Hindlimb muscle (tissue), 1 donor: ENCODE data around the gene COL28A1. TPM values are rescaled to one million over a fixed set of nuclear protein-coding genes. Genes with fewer than 3 reads are reported as not detected.
A peak's percentile ranks its signal among the peaks of the same experiment; 100 is the strongest.
"Not testable (repeated sequence)": the region's sequence is repeated elsewhere in the genome, so short reads cannot be mapped to it uniquely, and the experiment has no call there.

ENCODE experiments used
- DNase-seq: peaks from one replicate; pipeline ENCODE4 v3.0.0-alpha.2; 2013
- polyA plus RNA-seq: library from polyadenylated mRNA; unstranded; fragments of 120-200 nt; gene quantifications from one replicate; pipeline ENCODE4 v1.2.1, GENCODE V29; 2013; ENCODE audit not compliant: insufficient read length

The COL28A1 gene
- polyA plus RNA-seq, 1 donor = 1.1 TPM

DNA sequence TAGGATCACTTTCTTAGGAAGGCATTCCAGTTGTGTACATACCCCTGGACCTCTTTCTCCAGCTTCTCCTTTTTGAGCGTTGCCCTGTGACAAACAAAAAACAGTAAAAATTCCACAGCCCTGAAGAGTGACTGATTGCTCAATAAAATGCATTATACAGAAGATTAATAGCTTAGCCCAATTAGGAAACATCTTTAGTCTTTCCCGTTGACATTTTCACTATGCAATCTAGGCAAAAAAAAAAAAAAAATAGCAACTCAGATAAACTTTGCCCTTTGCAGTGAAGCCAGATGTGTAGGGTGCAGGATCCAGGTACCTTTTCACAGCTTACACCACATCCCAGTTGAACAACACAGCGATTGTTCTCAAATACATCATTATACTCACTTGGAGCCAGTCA is 17.9 kb downstream of the COL28A1 start:
- DNase-seq = no peak

DNA sequence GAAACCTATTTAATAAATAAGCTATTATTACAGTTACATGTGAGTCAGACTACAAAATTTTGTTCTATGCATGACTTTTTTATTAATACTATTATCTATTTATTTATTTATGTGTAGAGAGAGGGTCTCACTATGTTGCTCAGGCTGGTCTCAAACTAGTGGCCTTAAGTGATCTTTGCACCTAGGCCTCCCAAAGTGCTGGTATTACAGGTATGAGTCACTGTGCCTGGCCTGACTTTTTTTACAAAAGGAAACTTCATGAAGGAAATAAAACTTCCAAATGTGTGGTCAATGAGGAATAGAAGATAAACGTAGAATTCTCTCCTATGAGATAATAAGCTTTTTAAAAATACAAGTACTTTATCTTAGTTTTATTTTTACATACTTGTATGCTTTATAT is 19.0 kb downstream of the COL28A1 start:
- no peak for DNase-seq

DNA sequence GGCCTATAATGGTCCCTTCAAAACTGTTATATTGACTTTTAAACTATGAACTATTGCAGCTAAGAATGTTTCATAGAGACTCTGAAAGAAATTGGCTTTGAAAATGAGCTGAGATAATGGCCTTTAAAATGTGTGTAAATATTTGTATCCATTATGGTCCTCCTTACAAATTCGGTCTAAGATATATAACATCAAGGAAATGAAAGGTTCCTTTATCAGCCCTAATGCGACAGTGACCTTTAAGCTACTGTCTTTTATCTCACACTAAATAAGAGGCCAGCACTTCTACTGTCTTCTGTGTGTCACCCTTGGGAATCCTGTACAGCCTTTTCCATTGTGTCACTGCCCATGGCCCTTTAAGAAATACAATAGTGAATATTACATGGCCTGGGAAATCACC is 19.5 kb downstream of the COL28A1 start:
- DNase-seq = no peak

DNA sequence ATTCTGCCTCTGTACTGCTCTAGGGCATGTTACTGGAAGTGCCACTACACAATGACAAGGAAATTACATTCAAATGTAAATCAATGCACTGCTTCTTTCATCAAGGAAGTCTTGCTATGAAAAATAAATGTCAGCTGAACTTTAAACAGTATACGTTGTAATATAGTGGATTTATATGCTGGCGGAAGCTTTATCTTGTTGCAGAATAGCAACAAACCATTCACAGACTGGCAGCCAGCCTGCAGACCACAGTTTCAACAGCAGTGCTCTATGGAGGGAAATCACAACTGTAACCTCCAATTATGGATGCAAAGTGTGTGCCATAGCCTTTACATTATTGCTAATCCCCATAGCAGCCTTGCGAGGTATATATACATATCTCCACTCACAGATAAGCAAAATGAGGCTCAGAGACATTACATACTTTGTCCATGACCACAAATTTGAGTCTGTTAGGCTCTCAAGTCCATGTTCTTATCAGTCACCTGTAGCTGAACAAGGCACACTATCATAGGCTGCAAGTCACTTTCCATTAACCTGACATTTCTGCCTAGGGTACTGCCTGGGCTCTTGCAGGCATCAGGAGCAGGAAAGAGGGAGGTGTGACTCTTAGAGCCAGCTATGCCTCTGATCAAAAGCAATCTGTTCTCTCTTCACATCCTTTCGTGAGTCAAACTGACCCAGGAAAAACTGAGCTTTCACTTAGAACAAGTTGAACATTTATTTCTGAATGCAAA is 22.6 kb downstream of the COL28A1 start:
- DNase-seq = no peak

DNA sequence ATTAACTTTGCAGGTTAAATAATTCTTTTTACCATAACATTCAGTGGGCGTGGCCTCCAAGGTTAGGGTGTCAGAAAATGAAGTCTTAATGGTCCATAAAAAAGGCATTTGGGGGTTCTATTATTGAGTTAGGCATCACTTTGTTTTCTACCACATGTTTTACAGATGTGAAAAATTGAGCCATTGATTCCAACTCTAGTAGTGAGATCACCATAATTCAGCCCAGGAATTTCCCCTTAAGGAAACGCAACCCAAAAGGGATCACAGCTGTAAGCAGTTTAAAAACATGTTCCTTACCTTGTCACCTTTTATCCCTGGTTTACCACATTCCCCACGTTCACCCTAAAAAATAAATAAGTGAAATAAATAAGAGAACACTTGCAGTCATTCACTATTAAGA is 24.9 kb downstream of the COL28A1 start:
- no peak for DNase-seq

GRCh38 chr7:7505915-7506314 is 29.8 kb downstream of the COL28A1 start:
- no peak for DNase-seq

GRCh38 chr7:7504910-7505704 is 30.6 kb downstream of the COL28A1 start:
- DNase-seq = no peak

- DNase-seq = no peak
Observed at GRCh38 chr7:7499892-7500291, 35.8 kb downstream of the COL28A1 start.

GRCh38 chr7:7498856-7499255 is 36.8 kb downstream of the COL28A1 start:
- no peak for DNase-seq

GRCh38 chr7:7496311-7496710 is 39.4 kb downstream of the COL28A1 start:
- no peak for DNase-seq

GRCh38 chr7:7495171-7495570 is 40.5 kb downstream of the COL28A1 start:
- no peak for DNase-seq

DNA sequence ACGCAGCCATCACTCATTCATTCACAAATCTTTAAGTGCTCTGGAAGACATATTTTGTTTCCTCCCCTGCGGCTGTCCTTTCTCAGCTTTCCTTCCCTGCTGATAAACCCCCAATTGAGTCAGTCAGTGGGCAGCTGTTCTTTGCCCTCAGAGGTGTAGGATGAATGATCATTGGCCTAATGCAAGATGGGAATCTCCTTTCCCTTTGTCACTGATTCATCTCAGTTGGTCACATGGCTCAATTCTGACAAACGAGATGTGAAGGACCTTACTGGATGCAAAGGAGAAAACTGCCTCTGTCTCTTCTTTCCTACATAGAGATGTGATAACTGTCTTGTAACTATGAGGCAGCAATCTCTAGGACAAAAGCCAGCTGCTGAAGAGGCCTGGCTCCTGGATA is 44.6 kb downstream of the COL28A1 start:
- DNase-seq = no peak

- no peak for DNase-seq
Observed at GRCh38 chr7:7490003-7490402, 45.7 kb downstream of the COL28A1 start.

DNA sequence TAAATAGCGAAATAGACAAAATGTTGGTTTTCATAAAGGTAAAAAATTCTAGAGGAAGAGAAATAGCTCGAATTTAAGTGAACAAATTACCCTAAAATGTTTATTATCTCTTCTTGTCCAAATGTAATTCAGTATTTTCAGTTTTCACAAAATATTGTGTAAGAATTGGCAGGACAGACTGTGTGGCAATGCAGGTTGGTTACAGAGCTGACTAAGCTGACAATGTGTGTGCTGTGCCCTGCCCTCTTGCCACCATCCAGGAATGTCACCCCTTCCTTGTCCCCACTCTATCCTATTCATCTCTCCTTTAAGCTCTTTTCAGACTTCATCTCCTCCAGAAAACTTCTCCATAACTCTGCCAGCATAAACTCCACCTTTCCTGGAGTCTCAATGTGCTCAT is 46.1 kb downstream of the COL28A1 start:
- no peak for DNase-seq

GRCh38 chr7:7486362-7486761 is 49.3 kb downstream of the COL28A1 start:
- DNase-seq = no peak

- no peak for DNase-seq
Observed at GRCh38 chr7:7484072-7484471, 51.6 kb downstream of the COL28A1 start.

- DNase-seq = no peak
Observed at GRCh38 chr7:7481802-7482201, 53.9 kb downstream of the COL28A1 start.

DNA sequence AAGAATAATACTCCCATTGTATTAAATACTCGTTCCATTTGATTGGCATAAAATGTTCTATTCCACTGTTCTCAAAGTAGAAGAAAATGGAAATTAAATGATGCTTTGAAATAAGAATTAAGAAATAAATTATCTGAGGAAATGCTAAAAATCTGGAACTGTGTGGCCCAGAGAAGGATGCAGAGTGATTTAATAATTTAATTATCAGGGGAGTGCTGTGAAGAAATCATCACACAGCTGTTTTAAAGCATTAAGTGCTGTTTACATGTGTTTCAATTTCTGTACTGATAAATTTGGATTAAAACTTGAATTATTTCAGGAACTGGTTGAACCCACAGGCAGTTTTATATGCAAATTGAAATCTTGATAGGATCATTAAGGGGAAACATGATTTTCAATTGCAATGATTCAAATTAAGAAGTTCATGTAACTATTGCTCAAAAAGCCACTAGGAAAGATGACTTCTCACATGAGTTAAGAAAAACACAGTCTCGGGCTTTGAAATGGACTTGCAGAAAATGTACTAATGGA is 56.3 kb downstream of the COL28A1 start:
- peak; percentile 12 for DNase-seq

DNA sequence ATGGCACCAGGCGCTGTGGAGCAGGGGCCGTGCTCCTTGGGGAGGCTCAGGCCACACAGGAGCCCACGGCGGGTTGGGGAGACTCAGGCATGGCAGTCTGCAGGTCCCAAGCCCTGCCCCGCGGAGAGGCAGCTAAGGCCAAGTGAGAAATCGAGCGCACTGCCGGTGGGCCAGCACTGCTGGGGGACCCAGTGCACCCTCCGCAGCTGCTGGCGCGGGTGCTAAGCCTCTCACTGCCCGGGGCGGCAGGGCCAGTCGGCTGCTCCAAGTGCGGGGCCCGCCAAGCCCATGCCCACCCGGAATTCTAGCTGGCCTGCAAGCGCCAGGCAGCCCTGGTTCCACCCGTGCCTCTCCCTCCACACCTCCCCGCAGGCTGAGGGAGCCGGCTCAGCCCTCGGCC is 57.1 kb downstream of the COL28A1 start:
- no peak for DNase-seq

DNA sequence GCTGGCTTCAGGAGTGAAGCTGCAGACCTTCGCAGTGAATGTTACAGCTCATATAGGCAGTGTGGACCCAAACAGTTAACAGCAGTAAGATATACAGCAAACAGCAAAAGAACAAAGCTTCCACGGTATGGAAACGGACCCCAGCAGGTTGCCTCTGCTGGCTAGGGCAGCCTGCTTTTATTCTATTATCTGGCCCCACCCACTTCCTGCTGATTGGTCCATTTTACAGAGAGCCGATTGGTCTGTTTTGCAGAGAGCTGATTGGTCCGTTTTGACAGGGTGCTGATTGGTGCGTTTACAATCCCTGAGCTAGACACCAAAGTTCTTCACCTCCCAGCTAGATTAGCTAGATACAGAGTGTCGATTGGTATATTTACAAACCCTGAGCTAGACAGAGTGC is 58.0 kb downstream of the COL28A1 start:
- DNase-seq = not testable (repeated sequence)

GRCh38 chr7:7476381-7476780 is 59.3 kb downstream of the COL28A1 start:
- no peak for DNase-seq

DNA sequence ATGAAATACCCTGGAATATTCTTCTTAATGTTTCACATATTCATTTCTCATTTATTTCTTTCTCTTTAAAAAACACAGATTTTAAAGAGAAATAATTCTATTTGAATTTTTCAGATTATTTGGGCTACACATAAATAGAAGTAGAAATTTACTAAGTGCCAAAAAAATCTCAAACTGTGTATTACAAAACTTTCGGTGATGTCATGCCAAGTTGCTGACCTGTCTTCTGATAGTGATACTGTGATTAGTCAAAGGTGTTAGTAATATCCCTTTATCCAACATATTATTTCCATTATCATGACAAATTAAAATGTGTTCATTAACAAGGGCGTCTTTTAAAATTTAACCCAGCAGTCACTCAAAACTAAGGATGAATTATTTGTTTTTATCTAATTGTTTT is 60.1 kb downstream of the COL28A1 start:
- no peak for DNase-seq

DNA sequence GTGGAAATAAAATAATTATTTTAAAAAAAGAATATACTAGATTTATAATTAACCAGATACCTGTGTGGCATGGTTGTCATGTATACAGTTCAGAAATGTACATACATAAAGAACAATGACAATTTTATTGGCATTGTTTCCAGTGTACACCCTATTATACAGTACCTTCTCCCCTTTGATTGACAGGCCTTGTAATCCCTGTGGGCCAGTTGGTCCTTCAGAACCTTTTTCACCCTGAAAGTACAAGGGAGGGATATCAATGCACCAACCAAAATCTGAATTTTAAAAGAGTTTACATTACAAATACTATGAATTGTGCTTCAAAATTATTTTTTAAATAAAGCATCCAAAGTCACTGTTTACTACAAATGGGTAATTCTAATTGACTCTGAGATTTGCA is 61.2 kb downstream of the COL28A1 start:
- DNase-seq = no peak
